NCI-H82 treated with DMSO at 0.1 percent for 48 hours (cell line): Measurements from ENCODE around the gene CLEC11A.
A peak's percentile ranks its signal among the peaks of the same experiment; 100 is the strongest.
"Not testable (repeated sequence)": the region's sequence is repeated elsewhere in the genome, so short reads cannot be mapped to it uniquely, and the experiment has no call there.

Experiments used
- DNase-seq: peaks from one replicate; lab custom pipeline; 2025; ENCODE audit not compliant: unreplicated experiment; lab: John Stamatoyannopoulos, UW

Gene CLEC11A

DNA sequence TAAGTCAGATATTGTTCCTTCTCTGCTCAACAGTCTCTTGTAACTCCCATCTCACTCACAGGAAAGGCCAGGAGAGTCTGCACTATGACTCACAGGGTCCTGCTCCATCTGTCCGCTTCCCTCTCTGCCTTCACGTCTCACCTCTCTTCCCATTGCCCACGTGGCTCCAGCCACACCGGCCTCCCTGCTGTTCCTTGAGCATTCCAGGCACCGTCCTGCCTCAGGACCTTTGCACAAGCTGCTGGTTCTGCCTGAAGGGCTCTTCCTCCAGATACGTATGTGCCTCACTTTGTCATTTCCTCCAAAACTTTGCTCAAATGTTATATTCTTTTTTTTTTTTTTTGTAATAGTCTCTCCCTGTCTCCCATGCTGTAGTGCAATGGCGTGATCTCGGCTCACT is 33.1 kb downstream of the CLEC11A start:
- DNase-seq = not testable (repeated sequence)

DNA sequence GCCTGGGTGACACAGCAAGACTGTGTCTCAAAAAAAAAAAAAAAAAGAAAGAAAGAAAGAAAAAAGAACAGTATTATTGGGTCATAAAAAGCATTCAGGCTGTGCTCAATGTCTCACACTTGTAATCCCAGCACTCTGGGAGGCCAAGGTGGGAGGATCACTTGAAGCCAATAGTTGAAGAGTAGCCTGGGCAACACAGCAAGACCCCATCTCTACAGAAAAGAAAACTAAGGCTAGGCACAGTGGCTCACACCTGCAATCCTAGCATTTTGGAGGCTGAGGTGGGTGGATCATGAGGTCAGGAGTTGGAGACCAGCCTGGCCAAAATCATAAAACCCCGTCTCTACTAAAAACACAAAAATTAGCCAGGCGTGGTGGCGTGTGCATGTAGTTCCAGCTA is 34.5 kb downstream of the CLEC11A start:
- not testable (repeated sequence) for DNase-seq

DNA sequence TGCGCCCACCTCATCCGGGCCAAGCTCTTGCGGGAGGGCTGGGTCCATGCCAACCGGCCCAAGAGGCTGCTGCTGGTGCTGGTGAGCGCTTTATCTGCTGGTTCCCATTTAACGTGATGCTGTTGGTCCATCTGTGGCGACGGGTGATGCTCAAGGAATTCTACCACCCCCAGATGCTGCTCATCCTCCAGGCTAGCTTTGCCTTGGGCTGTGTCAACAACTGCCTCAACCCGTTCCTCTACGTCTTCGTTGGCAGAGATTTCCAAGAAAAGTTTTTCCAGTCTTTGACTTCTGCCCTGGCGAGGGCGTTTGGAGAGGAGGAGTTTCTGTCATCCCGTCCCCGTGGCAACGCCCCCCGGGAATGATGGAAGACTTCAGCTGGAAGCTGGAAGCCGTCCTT is 35.9 kb downstream of the CLEC11A start:
- DNase-seq = not testable (repeated sequence)

DNA sequence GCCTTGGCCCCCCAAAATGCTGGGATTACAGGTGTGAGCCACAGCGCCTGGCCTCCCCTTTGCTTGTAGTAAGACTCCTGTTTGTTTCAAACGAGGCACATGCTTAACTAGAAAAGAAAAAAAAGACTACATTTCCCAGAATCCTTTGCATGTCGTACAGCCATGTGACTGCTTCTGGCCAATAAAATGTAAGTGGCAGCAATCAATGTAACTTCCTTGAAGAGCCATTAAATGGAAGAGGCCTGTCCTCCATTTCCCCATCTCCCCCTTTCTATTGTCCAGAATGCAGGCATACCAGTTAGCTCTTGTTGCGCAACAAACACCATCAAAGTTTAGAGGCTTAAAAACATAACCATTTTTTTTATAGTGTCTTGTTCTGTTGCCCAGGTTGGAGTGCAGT is 36.7 kb downstream of the CLEC11A start:
- DNase-seq = peak; percentile 11

DNA sequence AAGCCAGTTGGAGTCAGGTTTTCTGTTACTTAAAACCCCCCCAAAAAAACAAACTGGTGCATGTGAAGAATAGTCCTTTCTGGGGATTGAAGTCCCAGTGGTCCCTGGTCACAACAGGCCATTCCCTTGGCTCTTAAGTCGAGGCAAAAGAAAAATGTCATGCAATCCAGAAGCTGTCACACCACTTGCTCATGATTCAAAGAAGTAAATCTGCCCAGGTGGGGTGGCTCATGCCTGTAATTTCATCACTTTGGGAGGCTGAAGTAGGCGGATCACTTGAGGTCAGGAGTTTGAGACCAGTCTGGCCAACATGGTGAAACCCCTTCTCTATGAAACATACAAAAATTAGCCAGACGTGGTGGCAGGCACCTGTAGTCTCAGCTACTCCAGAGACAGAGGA is 38.3 kb downstream of the CLEC11A start:
- not testable (repeated sequence) for DNase-seq

DNA sequence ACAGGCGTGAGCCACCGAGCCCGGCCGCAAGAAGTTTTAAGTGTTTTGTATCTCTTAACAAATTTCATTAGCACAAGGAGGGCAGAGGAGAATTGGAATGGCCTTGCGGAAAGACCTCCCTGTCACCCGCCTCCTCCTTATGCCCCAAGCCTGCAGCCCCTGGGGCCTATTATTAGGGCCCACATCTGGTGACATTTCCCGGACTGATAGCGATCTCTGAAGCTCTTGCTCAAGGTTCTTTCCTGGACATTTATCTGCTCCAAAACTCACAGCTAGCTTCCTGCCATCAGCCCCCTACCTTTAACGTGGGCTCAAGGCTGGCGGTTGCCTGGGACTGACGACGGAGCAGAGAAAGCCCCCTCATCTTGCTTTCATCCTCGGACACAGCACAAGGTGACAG is 40.4 kb downstream of the CLEC11A start:
- DNase-seq = not testable (repeated sequence)

DNA sequence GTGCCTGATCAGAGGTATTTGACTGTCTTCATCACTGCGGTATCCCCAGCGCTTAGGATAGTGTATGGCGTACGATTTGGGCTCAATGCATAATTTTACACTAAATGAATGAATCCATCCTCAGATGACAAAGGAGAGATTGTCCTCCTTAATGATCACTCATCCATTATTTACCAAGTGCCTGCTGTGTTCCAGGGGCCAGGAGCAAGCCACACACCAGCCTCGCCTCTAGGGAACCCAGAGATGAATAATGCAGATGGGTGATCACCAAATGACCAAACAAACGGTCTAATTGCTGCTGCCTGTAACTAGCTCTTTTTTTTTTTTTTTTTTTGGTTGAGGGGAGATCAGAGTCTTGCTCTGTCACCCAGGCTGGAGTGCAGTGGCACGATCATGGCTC is 41.2 kb downstream of the CLEC11A start:
- DNase-seq = no peak

DNA sequence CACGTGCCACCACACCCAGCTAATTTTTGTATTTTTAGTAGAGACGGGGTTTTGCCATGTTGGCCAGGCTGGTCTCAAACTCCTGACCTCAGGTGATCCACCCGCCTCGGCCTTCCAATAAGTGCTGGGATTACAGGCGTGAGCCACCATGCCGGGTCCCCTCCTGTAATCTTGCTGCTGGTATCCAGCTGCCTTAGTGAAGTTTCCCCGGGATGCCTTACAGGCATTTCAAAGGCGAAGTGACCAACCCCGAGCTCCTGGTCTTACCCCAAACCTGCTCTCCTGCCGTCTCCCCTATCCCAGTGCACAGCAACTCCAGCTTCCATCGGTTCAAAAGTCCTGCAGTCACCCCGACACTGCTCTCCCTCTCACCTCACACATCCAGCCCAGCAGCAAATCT is 43.6 kb downstream of the CLEC11A start:
- DNase-seq = not testable (repeated sequence)

DNA sequence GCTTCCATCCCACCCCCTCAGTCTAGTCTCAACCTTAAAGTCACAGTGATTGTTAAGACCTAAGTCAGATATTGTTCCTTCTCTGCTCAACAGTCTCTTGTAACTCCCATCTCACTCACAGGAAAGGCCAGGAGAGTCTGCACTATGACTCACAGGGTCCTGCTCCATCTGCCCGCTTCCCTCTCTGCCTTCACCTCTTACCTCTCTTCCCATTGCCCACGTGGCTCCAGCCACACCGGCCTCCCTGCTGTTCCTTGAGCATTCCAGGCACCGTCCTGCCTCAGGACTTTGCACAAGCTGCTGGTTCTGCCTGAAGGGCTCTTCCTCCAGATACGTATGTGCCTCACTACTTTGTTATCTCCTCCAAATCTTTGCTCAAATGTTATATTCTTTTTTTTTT is 44.1 kb downstream of the CLEC11A start:
- not testable (repeated sequence) for DNase-seq

DNA sequence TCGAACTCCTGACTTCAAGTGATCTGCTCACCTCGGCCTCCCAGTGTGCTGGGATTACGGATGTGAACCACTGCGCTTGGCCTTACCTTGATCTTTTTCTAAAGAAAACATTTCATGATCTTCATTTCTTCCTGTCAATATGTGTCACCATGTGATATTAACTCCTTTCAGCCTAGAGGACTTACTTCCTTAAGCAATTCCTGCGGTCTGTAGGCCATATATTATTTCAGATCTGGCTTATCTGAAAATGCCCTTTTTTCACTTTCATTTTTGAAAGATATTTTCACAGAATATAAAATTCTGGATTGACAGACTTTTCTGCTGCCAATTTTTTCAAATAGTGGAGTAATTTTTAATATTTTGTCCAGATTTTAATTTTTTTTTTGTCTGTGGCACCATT is 45.1 kb downstream of the CLEC11A start:
- DNase-seq = no peak

DNA sequence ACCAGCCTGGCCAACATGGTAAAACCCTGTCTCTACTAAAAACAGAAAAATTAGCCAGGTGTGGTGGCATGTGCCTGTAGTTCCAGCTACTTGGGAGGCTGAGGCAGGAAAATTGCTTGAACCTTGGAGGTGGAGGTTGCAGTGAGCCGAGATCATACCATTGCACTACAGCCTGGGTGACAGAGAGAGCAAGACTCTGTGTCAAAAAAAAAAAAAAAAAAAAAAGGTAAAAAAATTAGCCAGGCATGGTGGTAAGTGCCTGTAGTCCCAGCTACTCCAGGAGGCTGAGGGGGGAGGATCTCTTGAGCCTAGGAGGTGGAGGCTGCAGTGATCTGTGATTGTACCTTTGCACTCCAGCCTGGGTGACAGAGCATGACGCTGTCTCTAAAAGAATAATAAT is 47.0 kb downstream of the CLEC11A start, which contains the start of gene GPR32:
Gene GPR32, plus strand, starts transcription at position 301 of the 400 bp plus-strand sequence. CDS start 137 bp downstream, outside the sequence.
- DNase-seq = not testable (repeated sequence)

DNA sequence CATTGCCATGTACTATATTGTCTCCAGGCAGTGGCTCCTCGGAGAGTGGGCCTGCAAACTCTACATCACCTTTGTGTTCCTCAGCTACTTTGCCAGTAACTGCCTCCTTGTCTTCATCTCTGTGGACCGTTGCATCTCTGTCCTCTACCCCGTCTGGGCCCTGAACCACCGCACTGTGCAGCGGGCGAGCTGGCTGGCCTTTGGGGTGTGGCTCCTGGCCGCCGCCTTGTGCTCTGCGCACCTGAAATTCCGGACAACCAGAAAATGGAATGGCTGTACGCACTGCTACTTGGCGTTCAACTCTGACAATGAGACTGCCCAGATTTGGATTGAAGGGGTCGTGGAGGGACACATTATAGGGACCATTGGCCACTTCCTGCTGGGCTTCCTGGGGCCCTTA is 47.7 kb downstream of the CLEC11A start:
- no peak for DNase-seq

DNA sequence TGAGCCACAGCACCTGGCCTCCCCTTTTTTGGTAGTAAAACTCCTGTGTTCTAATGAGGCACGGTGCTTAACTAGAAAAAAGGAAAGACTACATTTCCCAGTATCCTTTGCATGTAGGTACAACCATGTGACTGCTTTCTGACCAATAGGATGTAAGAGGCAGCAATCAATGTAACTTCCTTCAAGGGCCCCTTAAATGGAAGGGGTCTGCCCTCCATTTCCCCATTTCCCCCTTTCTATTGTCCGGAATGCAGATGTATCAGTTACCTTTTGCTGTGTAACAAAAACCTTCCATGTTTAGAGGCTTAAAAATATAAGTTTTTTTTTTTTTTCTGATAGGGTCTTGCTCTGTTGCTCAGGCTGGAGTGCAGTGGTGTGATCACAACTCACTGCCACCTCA is 49.3 kb downstream of the CLEC11A start:
- peak; percentile 5 for DNase-seq

DNA sequence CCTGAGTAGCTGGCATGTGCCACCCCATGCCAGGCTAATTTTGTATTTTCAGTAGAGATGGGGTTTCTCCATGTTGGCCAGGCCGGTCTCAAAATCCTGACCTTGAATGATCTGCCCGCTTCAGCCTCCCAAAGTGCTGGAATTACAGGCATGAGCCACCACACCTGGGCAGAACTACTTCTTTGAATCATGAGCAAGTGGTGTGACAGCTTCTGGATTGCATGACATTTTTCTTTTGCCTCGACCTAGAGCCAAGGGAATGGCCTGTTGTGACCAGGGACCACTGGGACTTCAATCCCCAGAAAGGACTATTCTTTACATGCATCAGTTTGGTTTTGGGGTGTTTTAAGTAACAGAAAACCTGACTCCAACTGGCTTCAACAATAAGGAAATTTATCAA is 49.7 kb downstream of the CLEC11A start:
- not testable (repeated sequence) for DNase-seq

DNA sequence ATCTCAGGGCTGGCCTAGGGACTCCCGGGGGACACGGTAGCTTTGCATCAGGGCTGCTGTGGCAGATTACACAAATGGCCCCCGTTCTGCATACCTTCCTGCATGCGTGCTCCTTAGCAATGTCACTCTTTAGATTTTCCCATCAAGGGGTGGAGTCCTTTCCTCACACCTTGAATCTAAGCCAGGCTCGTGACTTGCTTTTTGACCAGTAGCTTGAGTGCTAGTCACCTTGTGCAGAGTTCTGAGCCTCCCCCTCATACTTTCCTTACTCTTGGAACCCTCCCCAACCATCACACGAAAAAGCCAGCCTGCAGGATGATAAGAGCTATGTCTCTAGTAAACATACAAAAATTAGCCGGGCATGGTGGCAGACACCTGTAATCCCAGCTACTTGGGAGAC is 50.3 kb downstream of the CLEC11A start:
- not testable (repeated sequence) for DNase-seq
